Stimulated activated CD8-positive, alpha-beta memory T cell treated with anti-CD3 and anti-CD28 coated beads, Interleukin-15, amount 100 ng/mL, for 24 hours (primary cell): ENCODE measurements around the gene ROS1.

Experiments
- DNase-seq: peaks from one replicate; pipeline ENCODE4 v3.0.0-alpha.2; 2020; ENCODE audit warnings: low read depth

The ROS1 gene

DNA sequence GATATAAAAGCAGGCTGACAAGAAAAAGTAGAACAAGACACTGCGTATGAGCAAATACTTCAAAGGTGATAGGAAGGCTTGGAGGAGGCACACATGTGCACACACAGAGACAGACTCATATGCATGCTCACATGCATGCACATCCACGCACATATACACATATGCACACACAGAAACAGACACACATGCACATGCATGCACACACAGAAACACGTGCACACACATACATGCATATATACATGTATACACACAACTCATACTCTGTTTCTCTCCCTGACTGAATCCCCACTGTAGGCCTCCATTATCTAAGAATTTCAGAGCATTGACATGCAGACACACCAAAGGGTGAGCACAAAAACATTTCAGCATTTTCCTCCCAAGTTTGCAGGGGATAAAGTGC, 116.7 kb downstream of the ROS1 start:
- no peak for DNase-seq

DNA sequence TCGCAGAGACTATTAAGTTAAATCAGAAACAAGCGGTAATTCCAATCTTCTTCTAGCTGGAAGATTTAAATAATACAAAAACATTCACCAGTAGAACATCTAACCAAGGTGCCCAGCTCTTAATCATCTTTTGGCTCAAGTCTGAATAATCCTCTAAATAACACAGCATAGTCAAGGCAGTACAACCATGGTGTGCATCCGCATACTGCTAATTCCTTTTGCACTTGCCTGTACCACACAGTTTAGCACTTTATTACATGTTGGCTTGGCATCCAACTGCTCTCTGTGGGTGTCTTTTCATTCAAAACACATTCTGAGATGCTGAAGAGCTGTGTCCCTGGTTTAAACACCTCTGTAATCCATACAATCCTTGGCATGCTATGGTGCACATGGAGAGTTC, 118.1 kb downstream of the ROS1 start:
- DNase-seq: no peak

DNA sequence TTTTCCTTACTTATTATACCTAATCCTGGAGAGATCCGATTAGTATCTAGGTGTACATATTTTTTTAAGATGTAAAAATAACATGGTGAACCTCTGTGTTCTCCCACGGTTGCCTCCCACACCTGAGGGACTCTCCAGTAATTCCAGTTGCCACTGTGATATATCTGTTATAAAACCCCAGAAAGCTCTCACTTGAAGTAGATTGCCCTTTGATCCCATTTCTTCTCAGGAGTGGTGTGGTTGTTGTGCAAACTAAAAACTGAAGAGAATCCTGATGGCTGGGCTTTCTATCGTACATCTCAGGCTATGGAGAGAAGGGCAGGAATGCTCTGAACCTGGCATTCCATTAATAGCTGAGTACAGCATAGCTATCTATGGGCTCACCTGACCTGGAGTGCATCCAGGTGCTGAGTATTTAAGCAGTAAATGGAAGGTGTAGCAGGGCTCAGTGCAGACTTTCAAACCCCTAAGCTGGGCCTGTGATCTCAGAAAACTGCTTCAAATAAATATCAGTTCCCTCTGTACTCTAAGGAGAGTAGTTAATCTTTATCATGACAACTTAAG, 119.4 kb downstream of the ROS1 start:
- no peak for DNase-seq

DNA sequence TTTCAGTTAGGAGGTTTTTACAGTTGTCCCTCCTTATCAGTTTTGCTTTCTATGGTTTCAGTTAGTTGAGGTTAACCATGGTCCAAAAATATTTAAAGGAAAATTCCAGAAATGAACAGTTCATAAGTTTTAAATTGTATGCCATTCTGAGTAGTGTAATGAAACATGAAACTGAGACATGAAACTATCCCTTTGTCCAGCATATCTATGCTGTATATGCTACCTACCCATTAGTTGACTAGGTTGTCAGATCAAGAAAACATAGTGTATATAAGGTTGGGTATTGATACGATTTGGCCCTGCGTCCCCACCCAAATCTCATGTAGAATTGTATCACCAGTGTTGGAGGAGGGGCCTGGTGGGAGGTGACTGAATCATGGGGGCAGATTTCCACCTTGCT, 121.3 kb downstream of the ROS1 start:
- no peak for DNase-seq

DNA sequence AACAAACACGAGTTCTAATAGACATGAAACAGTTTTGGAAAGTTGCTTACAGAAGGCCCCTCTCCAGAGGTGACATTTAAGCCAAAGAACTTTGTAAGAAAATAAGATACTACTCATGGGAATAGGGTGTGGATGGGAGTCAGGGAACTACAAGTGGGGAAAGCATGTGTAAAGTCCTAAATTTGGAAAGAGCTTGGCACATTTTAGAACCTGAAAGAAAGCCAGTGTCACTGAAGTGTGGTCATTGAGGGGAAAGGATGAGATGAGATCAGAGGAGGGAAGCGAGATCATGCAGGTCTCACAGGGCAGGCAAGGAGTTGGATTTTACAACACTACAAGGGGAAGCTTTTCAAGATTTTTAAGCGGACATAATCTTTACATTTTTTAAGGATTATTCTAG, 122.4 kb downstream of the ROS1 start:
- no peak for DNase-seq

DNA sequence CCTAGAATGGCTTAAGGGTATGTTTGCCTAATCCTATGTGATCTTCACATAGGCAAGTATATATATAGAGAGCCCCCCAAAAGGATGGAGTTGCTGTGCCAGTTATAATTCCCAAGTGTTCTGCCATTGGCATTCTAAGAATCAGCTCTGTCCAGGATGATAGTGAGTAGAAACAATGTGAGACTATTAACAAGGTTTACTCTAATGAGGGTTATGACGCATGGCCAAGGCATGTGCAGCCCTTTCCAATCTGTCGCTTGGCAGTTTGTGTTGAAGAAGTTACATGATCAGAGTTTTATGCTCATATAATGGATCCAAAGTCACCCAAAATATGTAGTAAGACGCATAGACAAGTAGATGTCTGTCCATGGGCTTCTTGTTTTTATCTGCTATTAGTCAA, 126.8 kb downstream of the ROS1 start:
- no peak for DNase-seq

DNA sequence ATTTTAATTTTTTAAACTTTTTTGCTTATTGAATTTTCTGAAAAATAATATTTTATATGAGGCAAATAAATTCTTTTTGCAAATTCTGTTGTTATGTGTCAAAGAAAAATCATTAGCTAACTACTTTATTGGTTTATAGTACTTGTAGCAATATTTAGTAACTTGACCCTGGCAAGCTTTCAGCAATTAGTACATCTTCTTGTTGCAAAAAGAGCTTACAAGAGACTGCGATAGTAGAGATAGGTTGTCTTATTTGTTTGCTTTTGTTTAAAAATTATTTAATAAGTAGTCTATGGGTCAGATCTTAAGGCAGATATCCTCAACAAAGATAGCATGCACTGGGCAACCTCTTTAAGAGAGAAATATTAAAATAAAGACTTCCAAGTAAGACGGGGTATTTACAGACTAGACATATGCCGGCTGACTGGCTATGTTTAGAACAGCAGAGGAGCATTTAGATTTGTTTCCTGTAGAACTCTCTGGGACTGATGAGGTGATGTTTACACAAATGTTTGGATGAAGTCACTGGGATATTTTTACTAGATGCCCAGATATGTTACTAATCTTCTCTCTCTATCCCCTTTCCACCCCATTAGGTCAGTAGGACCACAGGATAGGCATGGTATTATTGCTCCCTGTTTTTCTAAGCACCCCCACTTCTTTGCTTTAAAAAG, 135.4 kb downstream of the ROS1 start:
- DNase-seq: no peak

DNA sequence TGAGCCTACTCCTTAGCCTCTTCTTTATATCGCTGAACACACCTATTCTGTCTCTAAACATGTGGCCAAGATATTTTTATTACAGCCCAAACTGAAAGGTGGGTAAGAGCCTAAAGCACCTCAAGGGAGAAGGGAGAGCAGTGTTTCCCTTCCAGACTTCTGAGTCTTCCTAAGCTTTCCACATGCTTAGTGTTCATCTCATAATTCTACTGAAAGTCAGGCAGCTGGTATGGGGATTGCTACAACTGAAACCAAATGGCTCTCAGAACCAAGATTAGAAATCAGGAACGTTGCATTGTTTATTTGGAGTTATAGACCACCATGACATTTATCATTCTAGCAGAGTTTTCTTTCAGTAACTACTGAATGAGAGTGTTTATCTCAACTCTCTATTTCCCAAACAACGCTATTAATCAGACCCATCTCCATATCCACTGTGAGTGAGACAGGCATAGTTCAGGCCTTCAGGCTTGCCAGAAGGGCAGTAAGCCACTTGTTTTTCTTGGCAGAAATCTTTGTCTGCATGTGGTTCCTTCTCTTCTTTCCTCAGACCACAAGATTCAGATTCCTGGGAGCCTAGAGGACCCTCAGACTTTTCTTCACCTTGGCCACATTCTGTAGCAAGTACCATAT, 137.5 kb downstream of the ROS1 start:
- no peak for DNase-seq

DNA sequence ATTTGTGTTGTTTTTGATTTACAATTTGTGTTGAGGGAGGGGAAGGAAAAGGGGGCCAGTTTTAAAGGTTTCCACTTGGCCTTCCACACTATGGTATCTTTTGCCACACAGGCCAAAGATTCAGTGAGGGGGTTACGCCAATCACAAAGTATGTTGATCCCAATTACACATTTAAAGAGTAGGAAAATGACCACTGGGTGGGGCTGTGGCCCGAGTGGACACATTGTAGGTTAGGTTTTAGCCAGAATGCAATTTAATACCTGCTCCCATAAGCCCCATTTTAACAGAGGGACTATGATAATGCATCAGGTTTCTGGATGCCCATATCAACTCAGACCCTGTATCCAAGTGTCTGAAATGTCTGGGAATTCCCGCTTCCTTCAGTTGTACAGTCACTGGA, 144.8 kb downstream of the ROS1 start:
- DNase-seq: no peak

DNA sequence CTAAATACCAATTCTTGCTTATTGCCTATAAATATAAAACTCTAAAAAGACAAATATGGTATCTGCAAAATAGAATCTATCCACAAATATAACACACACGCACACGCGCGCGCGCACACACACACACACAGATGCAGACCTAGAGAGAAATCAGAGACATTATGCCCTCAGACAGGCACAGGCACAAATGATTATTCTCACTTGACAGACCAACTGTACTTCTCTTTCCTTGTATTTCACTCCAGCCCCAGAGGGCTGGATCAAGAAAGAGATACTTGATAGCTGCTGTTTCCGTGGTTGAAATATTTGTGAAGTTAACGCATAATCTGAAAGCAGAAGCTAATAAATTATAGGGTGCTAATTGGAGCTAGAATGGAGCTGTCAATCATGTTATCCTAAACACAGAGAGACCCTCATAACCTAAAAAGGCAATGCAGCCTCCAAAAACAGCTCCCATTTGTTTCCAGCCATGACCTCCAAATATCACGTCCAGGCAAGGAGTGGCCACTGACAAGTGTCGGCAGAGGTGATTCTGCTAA, 148.9 kb downstream of the ROS1 start:
- no peak for DNase-seq

DNA sequence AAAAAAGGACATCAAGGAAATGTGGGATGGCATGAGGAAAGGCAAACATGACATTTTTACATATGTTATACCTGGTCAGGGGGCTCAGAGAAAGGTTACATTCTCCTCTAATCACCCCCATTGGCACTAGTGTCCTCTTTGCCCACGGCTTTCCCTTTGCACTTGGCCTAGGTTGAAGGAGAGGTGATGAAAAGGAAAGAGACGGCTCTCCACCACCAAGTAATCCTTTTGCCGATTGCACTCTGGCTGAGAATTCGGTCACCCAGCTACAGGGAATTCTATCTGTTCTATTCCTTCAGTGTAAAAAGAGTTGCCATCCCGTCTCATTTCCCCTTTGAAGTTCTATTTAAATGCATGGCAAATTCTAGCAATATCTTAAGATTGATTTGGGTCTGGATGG, 150.0 kb downstream of the ROS1 start:
- DNase-seq: no peak

DNA sequence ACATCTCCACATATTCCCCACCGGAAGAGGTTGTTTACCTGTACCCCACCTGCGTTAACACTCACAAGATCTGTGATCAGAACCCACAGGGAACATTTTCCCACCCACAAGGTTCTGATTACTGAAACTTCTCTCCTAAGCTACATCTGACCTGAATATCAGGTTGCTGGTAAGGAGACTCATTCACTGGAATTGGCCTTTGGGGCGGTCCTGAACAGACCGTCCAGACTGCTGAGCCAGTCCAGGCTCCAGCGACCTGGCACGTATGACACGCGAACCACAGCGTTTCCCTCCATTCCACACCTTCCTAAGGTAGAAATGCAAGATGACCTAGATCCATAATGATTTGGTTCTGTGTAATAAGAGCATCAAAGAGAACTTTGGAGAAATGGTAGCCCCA, 150.5 kb downstream of the ROS1 start:
- DNase-seq: no peak

DNA sequence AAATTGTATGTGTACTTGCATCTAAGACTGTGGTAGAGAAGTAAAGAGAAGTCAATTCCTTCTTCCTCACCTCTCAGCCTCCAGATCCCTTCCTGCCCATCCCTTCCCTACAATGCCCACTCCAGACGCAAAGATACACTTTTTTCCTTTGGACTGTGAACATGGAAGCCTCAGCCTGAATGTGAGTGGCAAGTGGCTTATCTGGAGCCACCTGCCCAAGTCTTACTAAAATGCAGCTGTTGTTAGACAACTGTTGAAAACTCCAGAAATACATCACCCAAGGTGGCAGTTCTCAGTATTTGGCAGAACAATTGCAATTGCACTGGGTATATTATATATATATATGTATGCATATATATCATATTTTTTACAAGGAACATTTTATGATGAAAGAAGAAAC, 152.9 kb downstream of the ROS1 start:
- no peak for DNase-seq

DNA sequence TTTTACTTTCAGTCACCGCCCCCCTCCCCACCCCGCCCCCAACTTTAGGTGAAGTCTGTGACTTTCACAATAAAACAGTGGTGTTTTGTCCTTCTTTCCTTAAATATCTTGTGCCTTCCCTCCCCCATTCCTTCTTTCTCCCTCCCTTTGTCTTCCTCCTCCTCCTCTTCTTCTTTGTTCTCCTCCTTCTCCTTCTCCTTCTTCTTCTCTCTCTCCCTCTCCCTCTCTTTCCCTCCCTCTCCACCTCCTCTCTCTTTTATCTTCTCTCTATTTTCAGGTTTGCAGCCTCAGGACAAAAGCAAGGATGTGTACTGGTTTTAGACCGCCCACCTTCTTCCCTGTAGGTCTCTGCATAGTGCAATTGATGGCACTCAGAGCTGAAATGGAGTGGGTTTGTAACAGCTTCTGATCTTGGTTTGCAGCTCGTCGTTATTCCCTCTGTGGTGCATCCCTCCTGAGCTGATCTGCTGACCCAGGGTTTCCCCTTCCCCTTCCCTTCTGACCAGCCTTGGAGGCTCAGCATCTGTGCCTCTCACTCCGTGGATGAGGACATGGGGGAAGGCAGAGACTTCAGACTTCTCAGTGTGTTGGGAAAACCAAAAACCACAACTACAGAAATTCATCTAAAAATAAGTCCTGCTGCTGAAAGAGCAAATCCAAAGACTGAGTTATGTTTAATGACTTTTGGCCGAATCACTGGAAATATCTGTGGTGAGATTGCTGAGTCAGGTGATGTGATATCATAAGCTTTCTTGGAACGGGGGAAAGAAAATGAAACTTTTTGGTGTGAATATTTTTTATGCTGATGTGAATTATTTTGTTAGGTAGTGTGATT, 153.5 kb downstream of the ROS1 start:
- no peak for DNase-seq

DNA sequence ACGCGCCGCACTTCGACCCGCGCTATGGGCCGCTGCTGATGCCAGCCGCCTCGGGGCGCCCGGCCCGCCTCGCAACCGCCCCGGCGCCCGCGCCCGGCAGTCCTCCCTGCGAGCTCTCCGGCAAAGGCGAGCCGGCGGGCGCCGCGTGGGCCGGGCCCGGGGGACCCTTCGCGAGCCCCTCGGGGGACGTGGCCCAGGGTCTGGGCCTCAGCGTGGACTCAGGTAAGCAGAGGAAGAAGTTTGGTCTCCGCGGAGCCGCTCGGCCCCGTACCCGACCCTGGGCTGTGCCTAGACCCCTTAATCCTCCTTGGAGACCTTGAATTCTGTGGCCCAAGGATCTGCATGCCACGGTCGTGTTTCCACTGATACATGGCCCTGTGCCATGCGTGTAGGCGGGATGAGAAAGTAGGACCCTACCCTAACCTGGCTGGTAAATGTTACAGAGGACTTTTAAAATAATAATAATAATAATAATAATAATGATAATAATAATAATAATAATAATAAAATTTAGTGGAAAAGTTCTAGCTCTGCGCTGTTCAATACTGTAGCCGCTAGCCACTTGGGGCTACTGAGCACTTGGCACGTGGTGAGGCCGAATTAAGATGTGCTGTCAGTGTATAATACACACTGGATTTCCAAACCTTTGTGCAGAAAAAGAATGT, 154.8 kb downstream of the ROS1 start:
- DNase-seq: no peak

DNA sequence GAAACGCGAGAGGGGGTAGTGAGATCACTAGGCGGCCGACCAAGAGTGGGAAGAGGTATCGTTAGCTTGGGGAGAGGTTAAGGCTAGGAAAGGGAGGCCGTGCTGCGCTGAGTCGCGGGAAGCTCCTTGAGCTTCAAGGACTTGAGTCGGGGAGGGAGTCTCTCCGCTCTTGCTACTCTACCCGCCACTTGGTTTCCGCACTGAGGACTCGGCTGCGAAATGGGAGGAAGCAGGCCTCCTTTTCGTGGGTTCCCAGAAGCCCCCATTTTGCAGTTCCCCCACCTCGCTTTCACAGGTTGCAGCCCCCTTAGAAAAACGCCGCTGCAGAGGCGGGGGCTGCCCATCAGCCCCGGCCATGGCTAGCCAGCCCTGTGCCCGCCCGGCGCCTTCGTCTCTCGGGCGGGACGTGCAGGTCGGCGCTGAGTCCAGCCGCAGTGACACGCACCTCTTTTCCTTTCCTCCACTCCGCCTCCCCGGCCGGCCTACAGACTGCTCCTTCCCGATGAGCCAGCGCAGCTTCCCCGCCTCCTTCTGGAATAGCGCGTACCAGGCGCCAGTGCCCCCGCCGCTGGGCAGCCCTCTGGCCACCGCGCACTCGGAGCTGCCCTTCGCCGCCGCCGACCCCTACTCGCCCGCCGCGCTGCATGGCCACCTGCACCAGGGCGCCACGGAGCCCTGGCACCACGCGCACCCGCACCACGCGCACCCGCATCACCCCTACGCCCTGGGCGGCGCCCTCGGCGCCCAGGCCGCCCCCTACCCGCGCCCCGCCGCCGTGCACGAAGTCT, 155.5 kb downstream of the ROS1 start:
- no peak for DNase-seq

DNA sequence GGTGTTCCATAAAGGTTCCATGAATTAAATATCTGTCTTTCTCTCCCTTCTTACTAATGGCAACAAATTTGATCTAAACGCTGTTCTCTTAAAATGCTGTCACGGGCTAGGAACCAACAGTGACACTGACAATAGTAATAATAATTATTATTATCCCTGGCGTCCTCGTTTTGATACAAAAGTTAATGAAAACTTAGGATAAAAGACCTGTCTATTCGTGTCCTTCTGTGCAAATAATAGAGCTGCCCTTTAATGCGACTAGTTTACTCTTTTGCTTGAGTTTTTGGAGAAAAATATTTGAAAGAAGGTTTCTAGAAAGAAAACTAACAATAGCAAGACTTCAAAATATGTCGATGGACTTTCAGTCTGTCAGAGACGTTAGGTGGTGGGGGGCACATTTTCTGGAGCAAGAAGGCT, 156.1 kb downstream of the ROS1 start:
- DNase-seq: no peak

DNA sequence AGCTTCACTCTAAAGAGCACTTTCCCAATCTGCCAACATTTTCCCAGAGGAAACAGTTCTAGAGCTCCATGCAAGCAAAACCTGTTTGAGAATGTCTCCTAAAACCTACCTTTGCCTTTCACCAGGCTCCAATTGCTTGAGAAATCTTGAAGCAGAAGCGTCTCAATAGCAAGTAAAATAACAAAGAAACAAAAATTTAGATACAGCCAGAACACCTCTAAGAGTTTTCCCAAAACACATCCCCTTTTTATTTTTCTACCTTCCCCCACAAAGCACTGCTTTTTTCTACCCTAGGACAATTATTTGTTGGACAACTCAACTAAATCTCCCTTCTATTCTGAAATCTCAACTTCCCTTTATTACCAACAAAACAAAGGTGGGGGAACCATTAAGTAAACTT, 156.8 kb downstream of the ROS1 start:
- DNase-seq: no peak

DNA sequence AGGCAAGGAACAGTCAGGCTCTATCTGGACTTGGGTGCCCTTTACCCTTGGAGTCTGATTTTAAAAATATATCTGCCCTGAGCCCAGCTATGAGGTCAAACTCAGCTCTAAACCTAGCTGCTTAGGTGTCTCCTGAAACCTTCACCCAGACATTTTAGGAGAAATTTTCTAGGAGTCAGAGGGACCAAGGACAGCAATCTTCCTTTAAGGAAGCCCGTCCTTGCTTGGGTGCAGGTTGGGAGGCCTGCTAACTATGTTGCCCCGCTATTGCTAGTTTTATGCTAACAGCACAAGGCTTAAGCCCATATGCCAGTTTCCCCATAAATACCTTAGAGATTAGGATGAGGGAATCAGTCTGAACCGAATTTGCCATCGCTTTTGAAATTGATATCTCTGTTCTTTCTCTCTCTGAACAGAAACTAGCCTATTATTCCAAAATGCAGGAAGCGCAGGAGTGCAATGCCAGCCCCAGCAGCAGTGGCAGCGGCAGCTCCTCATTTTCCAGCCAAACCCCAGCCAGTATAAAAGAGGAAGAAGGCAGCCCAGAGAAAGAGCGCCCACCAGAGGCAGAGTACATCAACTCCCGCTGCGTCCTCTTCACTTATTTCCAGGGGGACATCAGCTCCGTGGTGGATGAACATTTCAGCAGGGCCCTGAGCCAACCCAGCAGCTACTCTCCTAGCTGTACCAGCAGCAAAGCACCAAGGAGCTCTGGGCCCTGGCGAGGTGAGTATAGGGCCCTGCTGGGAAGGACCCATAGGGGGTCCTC, 157.8 kb downstream of the ROS1 start:
- no peak for DNase-seq

DNA sequence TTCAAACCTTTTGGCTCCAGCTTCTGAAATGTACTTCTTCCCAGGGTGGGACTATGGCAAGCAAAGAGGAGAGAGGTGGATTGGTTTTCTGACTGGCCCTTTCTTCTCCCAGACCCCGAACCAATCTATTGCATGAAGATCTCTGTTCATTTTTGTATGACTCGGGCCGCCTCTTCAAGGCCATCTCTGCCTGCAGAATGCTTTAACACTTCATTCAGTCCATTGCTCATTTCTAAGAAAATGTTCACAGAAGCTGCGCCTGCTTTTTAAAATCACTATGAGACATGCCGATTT, 158.7 kb downstream of the ROS1 start:
- DNase-seq: no peak
